GM12878 (cell line): ENCODE data around the gene PROX1. TPM values are rescaled to one million over a fixed set of nuclear protein-coding genes. Genes with fewer than 3 reads are reported as not detected.

Experiments used
- ATAC-seq: fragments of 200-7000 bp; cut with Tn5 transposase; 3 replicates; pipeline ENCODE4 v1.9.1; 2020; ENCODE audit warnings: mild to moderate bottlenecking, moderate library complexity
- BruUV-seq: library from RNA; stranded (reverse); fragments of 400-500 nt; replicated peaks from 2 replicates; lab custom pipeline; 2021; lab: Mats Ljungman, UMichigan
- CTCF ChIA-PET: fragments of 300-600 bp; sonication (Branson Sonifier 250); formaldehyde crosslinking; extraction: SDS; loops from one replicate; lab custom pipeline; 2021; ENCODE audit warnings: inconsistent platforms; lab: Yijun Ruan, JAX
- POLR2A ChIA-PET: fragments of 350-600 bp; formaldehyde crosslinking; extraction: SDS; loops from one replicate; lab custom pipeline; 2021; ENCODE audit warnings: inconsistent platforms; lab: Charles Lee
- RAD21 ChIA-PET: fragments of 300-600 bp; sonication (Branson Sonifier 250); formaldehyde crosslinking; loops from one replicate; lab custom pipeline; 2023; ENCODE audit warnings: antibody characterized with exemption; ENCODE audit not compliant: unreplicated experiment; lab: Charles Lee
- SMC1A ChIA-PET: fragments of 300-600 bp; sonication (Branson Sonifier 250); formaldehyde crosslinking; loops from one replicate; lab custom pipeline; 2023; ENCODE audit not compliant: unreplicated experiment, uncharacterized antibody; lab: Charles Lee
- DNase-seq: peaks from one replicate; pipeline ENCODE4 v3.0.0-alpha.2; 2011; ENCODE audit warnings: low read depth, low spot score
- FAIRE-seq: peaks from 3 replicates; lab custom pipeline; 2011; peaks lifted over from hg19 to GRCh38; lab: Jason Lieb, UNC
- H2AFZ ChIP-seq: 2 replicates; pipeline ENCODE4 v1.6.0; 2011; ENCODE audit warnings: low read depth, low read length, control low read depth; ENCODE audit not compliant: control insufficient read depth
- H3K27ac ChIP-seq: 2 replicates; pipeline ENCODE4 v1.5.1; 2011; ENCODE audit warnings: control low read depth; ENCODE audit not compliant: control insufficient read depth, insufficient read depth
- H3K27me3 ChIP-seq, 2 experiments: replicated peaks in 1 of 2; 2 replicates each; pipeline versions ENCODE4 v1.6.0 to v1.6.1; 2011; ENCODE audit warnings: low read length in 1 of 2; ENCODE audit not compliant: control insufficient read depth in 2 of 2, insufficient read depth in 2 of 2
- H3K36me3 ChIP-seq, 2 experiments: 2 replicates each; pipeline ENCODE4 v1.5.1; 2011; ENCODE audit warnings: low read length in 1 of 2; ENCODE audit not compliant: control insufficient read depth in 2 of 2, insufficient read depth in 2 of 2
- H3K4me1 ChIP-seq: 2 replicates; pipeline ENCODE4 v1.6.1; 2011; ENCODE audit warnings: mild to moderate bottlenecking, low read length, moderate library complexity, mixed read lengths; ENCODE audit not compliant: control insufficient read depth, insufficient read depth
- H3K4me2 ChIP-seq: 2 replicates; pipeline ENCODE4 v1.6.0; 2011; ENCODE audit warnings: control low read depth; ENCODE audit not compliant: control insufficient read depth, insufficient read depth
- H3K4me3 ChIP-seq: fragments of 200-600 bp; sonication (generic); 2 replicates; pipeline ENCODE4 v1.5.1; 2016
- H3K79me2 ChIP-seq: 2 replicates; pipeline ENCODE4 v1.6.0; 2011; ENCODE audit warnings: low read length; ENCODE audit not compliant: control insufficient read depth, insufficient read depth
- H3K9ac ChIP-seq: 2 replicates; pipeline ENCODE4 v1.8.0; 2011; ENCODE audit warnings: low read length, control low read depth, mixed read lengths; ENCODE audit not compliant: control insufficient read depth, insufficient read depth
- H3K9me3 ChIP-seq: replicated peaks from 3 replicates; pipeline ENCODE4 v1.5.1; 2011; ENCODE audit warnings: mild to moderate bottlenecking, low read length; ENCODE audit not compliant: control insufficient read depth, insufficient read depth
- H4K20me1 ChIP-seq: 2 replicates; pipeline ENCODE4 v1.6.0; 2011; ENCODE audit not compliant: control insufficient read depth, insufficient read depth
- BHLHE40 ChIP-seq, 2 experiments: fragments of 450-650 bp in 1 of 2; IDR thresholded peaks; 2 replicates each; pipeline ENCODE4 v1.6.1; 2011 to 2017; ENCODE audit warnings: low read depth in 2 of 2, borderline replicate concordance in 1 of 2, improper control_type of control experiment in 1 of 2, low read length in 1 of 2, mild to moderate bottlenecking in 1 of 2
- CBFB ChIP-seq: IDR thresholded peaks from 2 replicates; pipeline ENCODE4 v1.6.1; 2016; ENCODE audit warnings: antibody characterized with exemption, low read depth
- CHD1 ChIP-seq: IDR thresholded peaks from 2 replicates; pipeline ENCODE4 v1.6.1; 2012; ENCODE audit warnings: low read depth, low read length, improper control_type of control experiment
- CREB1 ChIP-seq: IDR thresholded peaks from 2 replicates; pipeline ENCODE4 v1.6.1; 2012; ENCODE audit warnings: low read depth, mild to moderate bottlenecking, inconsistent platforms
- DPF2 ChIP-seq: fragments of 450-650 bp; IDR thresholded peaks from 2 replicates; pipeline ENCODE4 v1.6.1; 2017; ENCODE audit warnings: mild to moderate bottlenecking
- ESRRA ChIP-seq: IDR thresholded peaks from 2 replicates; pipeline ENCODE4 v1.6.1; 2012; ENCODE audit warnings: mild to moderate bottlenecking, low read length, improper control_type of control experiment
- SUZ12 ChIP-seq: fragments of 200-600 bp; sonication (generic); IDR thresholded peaks from one replicate; pipeline ENCODE4 v1.6.1; 2018; ENCODE audit warnings: antibody characterized with exemption, mild to moderate bottlenecking; ENCODE audit not compliant: unreplicated experiment
- ZNF384 ChIP-seq: IDR thresholded peaks from 2 replicates; pipeline ENCODE4 v1.6.1; 2012; ENCODE audit warnings: low read depth, mild to moderate bottlenecking, low read length, improper control_type of control experiment, borderline replicate concordance
- ZNF622 ChIP-seq: fragments of 450-650 bp; IDR thresholded peaks from 2 replicates; pipeline ENCODE4 v1.6.1; 2017; ENCODE audit warnings: mild to moderate bottlenecking, inconsistent platforms
- WGBS: methylation state at CpG from one replicate; pipeline ENCODE4 v1.1.6; 2016; ENCODE audit warnings: low lambda C conversion rate; ENCODE audit not compliant: insufficient replicate concordance, insufficient coverage; ENCODE audit errors: missing lambda C conversion rate; 5-methylcytosine and 5-hydroxymethylcytosine counted together
- in situ Hi-C: fragments of 300-500 bp; cut with MboI; formaldehyde crosslinking; loops from 9 replicates; pipeline ENCODE4 v1.14.3; 2018; ENCODE audit warnings: mixed read lengths
- intact Hi-C: fragments of 100-400 bp; cut with micrococcal nuclease; formaldehyde crosslinking; loops from one replicate; pipeline ENCODE4 v1.14.2; 2022; ENCODE audit not compliant: unreplicated experiment
- polyA plus RNA-seq, 11 experiments: library from polyadenylated mRNA; depleted of rRNA in 4 of 11; unstranded in 6 of 11; stranded (reverse) in 5 of 11; fragments of >200 nt; fragmentation: Nextera tagmentation in 4 of 11; fragmentation: Illumina TruSeq in 1 of 11; extraction: Ambion mirVana in 4 of 11; extraction: Trizol in 1 of 11; gene quantifications; 1 replicate in 1 of 11; 2 replicates in 10 of 11; pipeline versions ENCODE4 v1.2.1 to v1.2.3, GENCODE V29; 2011 to 2016; ENCODE audit warnings: inconsistent platforms in 2 of 11, missing spikeins in 2 of 11, low read depth in 1 of 11
- total RNA-seq, 4 experiments: library from RNA; depleted of rRNA in 3 of 4; stranded (reverse); fragments of >200 nt in 3 of 4; fragmentation: Illumina TruSeq in 1 of 4; extraction: Trizol in 1 of 4; gene quantifications; 2 replicates each; pipeline versions ENCODE4 v1.2.1 to v1.2.3, GENCODE V29; 2013 to 2021
- TF ChIP-seq, protein P1 (sequence below): fragments of 450-650 bp; IDR thresholded peaks from 2 replicates; pipeline ENCODE4 v1.6.1; 2016; ENCODE audit warnings: mild to moderate bottlenecking
- TF ChIP-seq, protein P2 (sequence below): fragments of 450-650 bp; IDR thresholded peaks from 2 replicates; pipeline ENCODE4 v1.6.1; 2018; ENCODE audit warnings: borderline replicate concordance, mild to moderate bottlenecking; ENCODE audit not compliant: partially characterized antibody
- TF ChIP-seq, protein P3 (sequence below): fragments of 450-650 bp; IDR thresholded peaks from 2 replicates; pipeline ENCODE4 v1.6.1; 2017; ENCODE audit warnings: mild to moderate bottlenecking

The PROX1 gene
- total and polyA plus RNA-seq, 10 of the 15 experiments (the other 5 are each of a cell fraction or from before 2014, with no cell fraction given), result under 0.01 to 0.44 (median 0.03) TPM; not detected in 4

DNA sequence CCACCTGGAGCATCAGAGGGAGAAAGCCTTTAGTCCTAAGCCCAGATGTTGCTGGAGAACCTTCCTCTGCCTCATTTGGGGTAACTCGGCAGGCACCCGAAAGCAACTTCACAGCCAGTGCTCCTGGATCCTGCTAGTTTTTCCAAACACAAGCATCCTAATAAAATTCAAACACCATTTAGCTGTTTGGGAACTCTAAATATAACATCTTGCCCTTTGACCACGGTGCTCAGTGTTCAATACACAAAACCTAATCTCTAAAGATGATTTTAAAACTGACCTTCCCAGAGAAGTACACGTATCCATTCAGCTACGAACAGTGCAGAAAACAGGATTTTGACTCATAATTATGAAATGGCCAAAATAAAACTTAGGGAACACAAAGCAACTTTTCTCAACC lies 40.3 kb downstream of the PROX1 start (continued):
- TF ChIP-seq, protein P1, sequence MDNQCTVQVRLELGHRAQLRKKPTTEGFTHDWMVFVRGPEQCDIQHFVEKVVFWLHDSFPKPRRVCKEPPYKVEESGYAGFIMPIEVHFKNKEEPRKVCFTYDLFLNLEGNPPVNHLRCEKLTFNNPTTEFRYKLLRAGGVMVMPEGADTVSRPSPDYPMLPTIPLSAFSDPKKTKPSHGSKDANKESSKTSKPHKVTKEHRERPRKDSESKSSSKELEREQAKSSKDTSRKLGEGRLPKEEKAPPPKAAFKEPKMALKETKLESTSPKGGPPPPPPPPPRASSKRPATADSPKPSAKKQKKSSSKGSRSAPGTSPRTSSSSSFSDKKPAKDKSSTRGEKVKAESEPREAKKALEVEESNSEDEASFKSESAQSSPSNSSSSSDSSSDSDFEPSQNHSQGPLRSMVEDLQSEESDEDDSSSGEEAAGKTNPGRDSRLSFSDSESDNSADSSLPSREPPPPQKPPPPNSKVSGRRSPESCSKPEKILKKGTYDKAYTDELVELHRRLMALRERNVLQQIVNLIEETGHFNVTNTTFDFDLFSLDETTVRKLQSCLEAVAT, result no peak

DNA sequence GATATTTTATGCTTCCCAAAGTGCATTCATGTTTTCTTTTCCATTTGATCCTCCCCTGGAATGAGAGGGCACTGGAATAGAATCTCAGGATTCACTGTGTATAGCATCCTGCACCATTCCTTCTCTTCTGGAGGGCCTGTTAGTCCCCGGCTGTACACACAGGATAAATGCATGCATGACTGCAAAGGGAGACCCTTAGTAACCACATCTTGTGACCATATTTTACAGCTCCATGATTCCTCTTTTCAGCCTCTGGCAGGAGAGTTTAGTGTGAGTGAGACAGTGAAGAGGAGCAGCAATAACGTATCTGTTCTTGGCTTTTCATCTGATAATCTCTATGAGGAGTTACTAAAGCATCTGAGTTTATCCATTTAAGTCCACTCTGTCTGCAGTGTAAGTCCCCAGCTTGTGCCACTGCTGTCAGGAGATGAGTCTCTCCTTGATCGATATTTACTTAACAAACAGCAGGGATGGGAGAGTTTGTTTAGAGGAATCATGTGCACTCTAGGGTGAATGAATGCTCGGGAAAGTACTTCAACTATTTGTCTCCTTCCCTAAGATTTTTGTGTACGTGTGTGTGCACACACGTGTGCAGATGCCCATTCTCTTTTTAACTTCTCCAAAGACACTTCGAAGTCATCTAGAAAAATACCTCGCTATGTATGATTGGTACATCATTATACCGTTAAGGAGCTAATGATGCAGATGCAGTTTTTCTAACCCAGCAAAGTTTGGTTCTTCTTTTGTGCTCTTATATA lies 41.1 kb downstream of the PROX1 start:
- Histone ChIP-seq H3K4me1 (no peaks in the 10 kb centered on the region), H3K36me3 (no peaks in the 10 kb centered on the region), H3K9ac (no peak overlapping the region), H3K4me2 (no peak overlapping the region), H3K9me3 (no peaks in the 10 kb centered on the region), H3K27me3 (peaks cover 0 to 2% of the 10 kb centered on the region in 2 experiments; a peak in 2 of 4 replicates), H3K4me3 (no peak overlapping the region), H3K27ac (no peak overlapping the region), H4K20me1 (no peaks in the 10 kb centered on the region), H3K79me2 (no peaks in the 10 kb centered on the region), H2AFZ (no peak overlapping the region)
- FAIRE-seq (no peak), DNase-seq (no peak), ATAC-seq (no peak)
- ChIA-PET CTCF (no interaction called here), SMC1A (no interaction called here), RAD21 (no interaction called here), POLR2A (interaction anchor here (0.6 kb wide), 1 partner anchor 118 kb away, joined by 3 read pairs; no protein-coding TSS in a partner anchor)
- in situ Hi-C loops, result no loop called here
- BruUV-seq, result no TSS peak
- intact Hi-C loops, result no loop called here
- TF ChIP-seq BHLHE40 (IDR thresholded peaks at IDR 0.05; ENCODE audit: borderline replicate concordance in 1 of 2, low read depth in 2 of 2, low read length in 1 of 2), result no peak
- TF ChIP-seq, protein P2, sequence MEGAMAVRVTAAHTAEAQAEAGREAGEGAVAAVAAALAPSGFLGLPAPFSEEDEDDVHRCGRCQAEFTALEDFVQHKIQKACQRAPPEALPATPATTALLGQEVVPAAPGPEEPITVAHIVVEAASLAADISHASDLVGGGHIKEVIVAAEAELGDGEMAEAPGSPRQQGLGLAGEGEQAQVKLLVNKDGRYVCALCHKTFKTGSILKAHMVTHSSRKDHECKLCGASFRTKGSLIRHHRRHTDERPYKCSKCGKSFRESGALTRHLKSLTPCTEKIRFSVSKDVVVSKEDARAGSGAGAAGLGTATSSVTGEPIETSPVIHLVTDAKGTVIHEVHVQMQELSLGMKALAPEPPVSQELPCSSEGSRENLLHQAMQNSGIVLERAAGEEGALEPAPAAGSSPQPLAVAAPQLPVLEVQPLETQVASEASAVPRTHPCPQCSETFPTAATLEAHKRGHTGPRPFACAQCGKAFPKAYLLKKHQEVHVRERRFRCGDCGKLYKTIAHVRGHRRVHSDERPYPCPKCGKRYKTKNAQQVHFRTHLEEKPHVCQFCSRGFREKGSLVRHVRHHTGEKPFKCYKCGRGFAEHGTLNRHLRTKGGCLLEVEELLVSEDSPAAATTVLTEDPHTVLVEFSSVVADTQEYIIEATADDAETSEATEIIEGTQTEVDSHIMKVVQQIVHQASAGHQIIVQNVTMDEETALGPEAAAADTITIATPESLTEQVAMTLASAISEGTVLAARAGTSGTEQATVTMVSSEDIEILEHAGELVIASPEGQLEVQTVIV, result no peak
- TF ChIP-seq ZNF384, result no peak
- TF ChIP-seq, protein P3, sequence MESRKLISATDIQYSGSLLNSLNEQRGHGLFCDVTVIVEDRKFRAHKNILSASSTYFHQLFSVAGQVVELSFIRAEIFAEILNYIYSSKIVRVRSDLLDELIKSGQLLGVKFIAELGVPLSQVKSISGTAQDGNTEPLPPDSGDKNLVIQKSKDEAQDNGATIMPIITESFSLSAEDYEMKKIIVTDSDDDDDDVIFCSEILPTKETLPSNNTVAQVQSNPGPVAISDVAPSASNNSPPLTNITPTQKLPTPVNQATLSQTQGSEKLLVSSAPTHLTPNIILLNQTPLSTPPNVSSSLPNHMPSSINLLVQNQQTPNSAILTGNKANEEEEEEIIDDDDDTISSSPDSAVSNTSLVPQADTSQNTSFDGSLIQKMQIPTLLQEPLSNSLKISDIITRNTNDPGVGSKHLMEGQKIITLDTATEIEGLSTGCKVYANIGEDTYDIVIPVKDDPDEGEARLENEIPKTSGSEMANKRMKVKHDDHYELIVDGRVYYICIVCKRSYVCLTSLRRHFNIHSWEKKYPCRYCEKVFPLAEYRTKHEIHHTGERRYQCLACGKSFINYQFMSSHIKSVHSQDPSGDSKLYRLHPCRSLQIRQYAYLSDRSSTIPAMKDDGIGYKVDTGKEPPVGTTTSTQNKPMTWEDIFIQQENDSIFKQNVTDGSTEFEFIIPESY, result no peak
- no peak for TF ChIP-seq ZNF622
- TF ChIP-seq ESRRA, result no peak
- TF ChIP-seq CREB1, result no peak
- no peak for TF ChIP-seq CBFB
- no peak for TF ChIP-seq CHD1
- no peak for TF ChIP-seq DPF2
- TF ChIP-seq SUZ12, result no peak
- 20% methylated on average over 9 of the region's 9 CpGs for WGBS
